K562 (cell line): ENCODE measurements around the gene TRIM60.
"Not testable (repeated sequence)": the region's sequence is repeated elsewhere in the genome, so short reads cannot be mapped to it uniquely, and the experiment has no call there.

Source experiments
- ATF3 ChIP-seq, 2 experiments: fragments of 450-650 bp in 1 of 2; sonication (generic) in 1 of 2; formaldehyde crosslinking in 1 of 2; IDR thresholded peaks in 1 of 2; conservative IDR thresholded peaks in 1 of 2; 2 replicates each; pipeline versions ENCODE4 v1.6.1 to v1.8.1; 2016 to 2023; ENCODE audit warnings: mild to moderate bottlenecking in 2 of 2, moderate library complexity in 2 of 2, inconsistent platforms in 1 of 2, missing genetic modification reagents in 1 of 2
- CC2D1A ChIP-seq: fragments of 450-650 bp; IDR thresholded peaks from 2 replicates; pipeline ENCODE4 v1.6.1; 2017; ENCODE audit warnings: mild to moderate bottlenecking
- CTCF ChIP-seq, 3 experiments: IDR thresholded peaks in 2 of 3; conservative IDR thresholded peaks in 1 of 3; 2 replicates each; pipeline ENCODE4 v1.5.1; 2011 to 2012; ENCODE audit warnings: low read length in 3 of 3, mild to moderate bottlenecking in 3 of 3, control low read depth in 2 of 3, improper control_type of control experiment in 1 of 3, inconsistent platforms in 1 of 3, low read depth in 1 of 3, mixed read lengths in 1 of 3, moderate library complexity in 1 of 3; ENCODE audit not compliant: insufficient read depth in 2 of 3
- GABPA ChIP-seq: fragments of 200-800 bp; sonication (Bioruptor generic); conservative IDR thresholded peaks from 2 replicates; pipeline ENCODE4 v1.6.1; 2016; ENCODE audit warnings: low read depth, missing genetic modification characterization, missing compliant biosample characterization
- MAX ChIP-seq: sonication (generic); formaldehyde crosslinking; IDR thresholded peaks from 2 replicates; pipeline ENCODE4 v1.9.0; 2022; ENCODE audit warnings: mild to moderate bottlenecking, missing genetic modification reagents
- TAF1 ChIP-seq: IDR thresholded peaks from 2 replicates; pipeline ENCODE4 v1.6.1; 2011; ENCODE audit warnings: mild to moderate bottlenecking, low read length, moderate library complexity; ENCODE audit not compliant: insufficient read depth, control insufficient read depth, severe bottlenecking; ENCODE audit errors: extremely low read depth
- ZNF583 ChIP-seq: fragments of 250-450 bp; sonication (Bioruptor Pico); IDR thresholded peaks from 2 replicates; pipeline ENCODE4 v1.4.0; 2020

GRCh38 chr4:164990786-164991185 lies 41.0 kb upstream of the TRIM60 start:
- TF ChIP-seq TAF1; GABPA; ZNF583 (CRISPR knock-in tag); MAX (CRISPR knock-in tag); ATF3 (IDR thresholded peaks at IDR 0.05); ATF3 (CRISPR knock-in tag; conservative IDR thresholded peaks at IDR 0.05); CC2D1A; CTCF (IDR thresholded peaks at IDR 0.05 in 2 of 3, conservative IDR thresholded peaks at IDR 0.05 in 1 of 3; ENCODE audit: insufficient read depth in 2 of 3, low read depth in 1 of 3, low read length in 3 of 3): not testable (repeated sequence)
